Smooth muscle cell (in vitro differentiated cells): ENCODE results near the gene ZBTB5. TPM values are rescaled to one million over a fixed set of nuclear protein-coding genes. Genes with fewer than 3 reads are reported as not detected.
A peak's percentile ranks its signal among the peaks of the same experiment; 100 is the strongest.

Experiments used
- DNase-seq: peaks from one replicate; lab custom pipeline; 2025; ENCODE audit not compliant: unreplicated experiment; lab: John Stamatoyannopoulos, UW
- H2AFZ ChIP-seq: fragments of 200-600 bp; sonication (generic); 2 replicates; pipeline ENCODE4 v1.6.0; 2016; ENCODE audit warnings: antibody characterized with exemption, low read depth, mild to moderate bottlenecking
- H3F3A ChIP-seq: fragments of 200-600 bp; sonication (generic); 2 replicates; pipeline ENCODE4 v1.6.0; 2017; ENCODE audit warnings: antibody characterized with exemption, low read depth
- H3K27ac ChIP-seq: fragments of 200-600 bp; sonication (generic); 2 replicates; pipeline ENCODE4 v1.5.1; 2016; ENCODE audit warnings: low read depth, mild to moderate bottlenecking
- H3K27me3 ChIP-seq: fragments of 200-600 bp; sonication (generic); 2 replicates; pipeline ENCODE4 v1.6.1; 2016; ENCODE audit warnings: low read depth, mild to moderate bottlenecking
- H3K36me3 ChIP-seq: fragments of 200-600 bp; sonication (generic); 2 replicates; pipeline ENCODE4 v1.5.1; 2016; ENCODE audit warnings: low read depth
- H3K4me1 ChIP-seq: fragments of 200-600 bp; sonication (generic); 2 replicates; pipeline ENCODE4 v1.5.1; 2016; ENCODE audit warnings: low read depth
- H3K4me2 ChIP-seq: fragments of 200-600 bp; sonication (generic); 2 replicates; pipeline ENCODE4 v1.6.0; 2016; ENCODE audit warnings: mild to moderate bottlenecking
- H3K4me3 ChIP-seq: fragments of 200-600 bp; sonication (generic); 2 replicates; pipeline ENCODE4 v1.5.1; 2016; ENCODE audit warnings: mild to moderate bottlenecking
- H3K79me2 ChIP-seq: fragments of 200-600 bp; sonication (generic); 2 replicates; pipeline ENCODE4 v1.6.0; 2016; ENCODE audit warnings: low read depth, mild to moderate bottlenecking
- H3K9ac ChIP-seq: fragments of 200-600 bp; sonication (generic); 2 replicates; pipeline ENCODE4 v1.6.0; 2016; ENCODE audit warnings: low read depth
- H3K9me3 ChIP-seq: fragments of 200-600 bp; sonication (generic); replicated peaks from 2 replicates; pipeline ENCODE4 v1.5.1; 2016; ENCODE audit warnings: low read depth
- H4K20me1 ChIP-seq: fragments of 200-600 bp; sonication (generic); 2 replicates; pipeline ENCODE4 v1.6.0; 2016; ENCODE audit warnings: low read depth
- CTCF ChIP-seq: fragments of 200-600 bp; sonication (generic); IDR thresholded peaks from 2 replicates; pipeline ENCODE4 v1.5.1; 2017; ENCODE audit warnings: borderline replicate concordance, mild to moderate bottlenecking, antibody characterized with exemption; ENCODE audit not compliant: insufficient read depth, poor library complexity, severe bottlenecking
- WGBS: methylation state at CpG from one replicate; pipeline ENCODE4 v1.1.7; 2016; ENCODE audit warnings: low lambda C conversion rate; 5-methylcytosine and 5-hydroxymethylcytosine counted together
- polyA plus RNA-seq: library from polyadenylated mRNA; unstranded; fragments of >200 nt; fragmentation: Nextera tagmentation; extraction: Ambion mirVana; gene quantifications from 2 replicates; pipeline ENCODE4 v1.2.1, GENCODE V29; 2016
- total RNA-seq: library from RNA; depleted of rRNA; stranded (reverse); fragments of >200 nt; gene quantifications from 2 replicates; pipeline ENCODE4 v1.2.3, GENCODE V29; 2014

The ZBTB5 gene
- total and polyA plus RNA-seq, 2 experiments from 2014 or later, result 4.3 to 21.8 TPM

- Histone ChIP-seq H4K20me1 (no peaks in the 10 kb centered on the region), H3K27ac (no peak overlapping the region), H3K79me2 (peaks cover 6% of the 10 kb centered on the region), H3K27me3 (no peaks in the 10 kb centered on the region), H3K4me2 (no peak overlapping the region), H3F3A (no peaks in the 10 kb centered on the region), H3K9me3 (no peaks in the 10 kb centered on the region), H3K4me1 (peaks cover 28% of the 10 kb centered on the region), H3K9ac (no peak overlapping the region), H3K36me3 (no peaks in the 10 kb centered on the region), H2AFZ (no peak overlapping the region), H3K4me3 (no peak overlapping the region)
- WGBS, result 85% methylated on average over 9 of the region's 9 CpGs
- TF ChIP-seq CTCF, result no peak
- DNase-seq, result no peak
These were observed 47.2 kb downstream of the ZBTB5 start for GRCh38 chr9:37417857-37418618.

GRCh38 chr9:37417252-37417803, 47.9 kb downstream of the ZBTB5 start:
- no peak overlapping the region for H3K27ac ChIP-seq
- no peak overlapping the region for H2AFZ ChIP-seq
- 94% methylated on average over 9 of the region's 9 CpGs for WGBS

DNA sequence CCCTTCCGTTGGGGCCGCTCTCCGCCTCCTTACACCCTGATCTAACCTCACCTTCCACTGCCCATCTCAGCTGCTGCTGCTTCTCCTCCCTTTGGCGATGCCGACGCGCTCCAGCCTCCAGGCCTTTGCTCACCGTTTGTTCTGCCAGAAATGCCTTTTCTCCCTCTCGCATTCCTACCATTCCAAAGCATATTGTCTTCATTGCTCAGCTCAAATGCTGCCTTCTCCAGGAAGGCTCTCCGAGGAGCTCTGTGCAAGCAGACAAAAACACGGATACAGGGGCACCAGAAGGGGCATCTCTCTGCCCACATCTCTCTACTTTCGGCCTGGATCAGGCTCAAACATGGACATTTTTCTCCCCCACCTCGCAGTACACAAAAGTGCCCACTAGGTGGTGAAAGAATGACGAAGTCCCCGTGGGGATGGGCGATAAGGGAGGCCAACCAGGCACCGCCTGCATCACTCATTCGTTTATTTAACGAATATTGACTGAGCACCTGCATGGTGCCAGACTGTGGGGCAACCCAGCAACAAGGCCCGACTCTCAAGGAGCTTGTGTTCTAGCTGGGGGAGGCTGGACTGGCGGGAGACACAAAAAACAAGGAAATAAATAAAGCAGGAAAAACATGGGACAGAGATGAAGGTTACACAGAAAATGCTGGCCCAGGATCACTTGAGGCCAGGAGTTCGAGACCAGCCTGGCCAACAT, 50.1 kb downstream of the ZBTB5 start:
- 22% methylated on average over 22 of the region's 22 CpGs for WGBS
- H3K4me3 ChIP-seq, result no peak overlapping the region

More at GRCh38 chr9:37417252-37417803, 47.9 kb downstream of the ZBTB5 start:
- no peak for DNase-seq
- H3K36me3 ChIP-seq, result no peaks in the 10 kb centered on the region
- no peaks in the 10 kb centered on the region for H3K27me3 ChIP-seq
- no peaks in the 10 kb centered on the region for H3F3A ChIP-seq
- H3K79me2 ChIP-seq, result no peaks in the 10 kb centered on the region
- H3K9ac ChIP-seq, result no peak overlapping the region
- no peaks in the 10 kb centered on the region for H4K20me1 ChIP-seq
- H3K4me2 ChIP-seq, result no peak overlapping the region
- H3K4me3 ChIP-seq, result no peak overlapping the region
- no peak for TF ChIP-seq CTCF
- H3K4me1 ChIP-seq, result peaks cover 35% of the 10 kb centered on the region
- H3K9me3 ChIP-seq, result no peaks in the 10 kb centered on the region

More for the DNA sequence above, 50.1 kb downstream of the ZBTB5 start:
- Histone ChIP-seq H3K36me3 (no peaks in the 10 kb centered on the region), H3K27me3 (no peaks in the 10 kb centered on the region), H3K9ac (no peak overlapping the region), H3K4me1 (peaks cover 28% of the 10 kb centered on the region), H3K27ac (no peak overlapping the region), H4K20me1 (no peaks in the 10 kb centered on the region), H2AFZ (peak overlapping the region; percentile 47), H3K9me3 (no peaks in the 10 kb centered on the region), H3K79me2 (no peaks in the 10 kb centered on the region), H3K4me2 (peak overlapping the region; percentile 76), H3F3A (no peaks in the 10 kb centered on the region)
- DNase-seq, result peak; percentile 26
- TF ChIP-seq CTCF, result peak; percentile 72
